SK-N-SH (cell line): Measurements from ENCODE around the gene SPTA1. TPM values are rescaled to one million over a fixed set of nuclear protein-coding genes. Genes with fewer than 3 reads are reported as not detected.

Experiments
- CTCF ChIA-PET: fragments of 300-600, 350-600 bp; formaldehyde crosslinking; extraction: SDS; loops from one replicate; lab custom pipeline; 2021; lab: Yijun Ruan, JAX
- POLR2A ChIA-PET: fragments of 350-600 bp; sonication (Branson Sonifier 250); formaldehyde crosslinking; extraction: SDS; loops from one replicate; lab custom pipeline; 2020; ENCODE audit warnings: antibody characterized with exemption, inconsistent platforms; lab: Yijun Ruan, JAX
- DNase-seq: peaks from one replicate; pipeline ENCODE4 v3.0.0; 2012
- H2AFZ ChIP-seq: fragments of 200-600 bp; sonication (generic); 2 replicates; pipeline ENCODE4 v1.8.1; 2016; ENCODE audit warnings: antibody characterized with exemption, mild to moderate bottlenecking, low read depth
- H3F3A ChIP-seq: fragments of 200-600 bp; sonication (generic); replicated peaks from 2 replicates; pipeline ENCODE3; 2016; ENCODE audit warnings: antibody characterized with exemption, mild to moderate bottlenecking; ENCODE audit not compliant: insufficient read depth
- H3K27ac ChIP-seq, 2 experiments: fragments of 200-500 bp in 1 of 2; fragments of 200-600 bp in 1 of 2; sonication (Bioruptor generic) in 1 of 2; sonication (generic), shearing (Covaris generic) in 1 of 2; 2 replicates each; pipeline versions ENCODE4 v1.5.1 to v1.6.1; 2014 to 2016; ENCODE audit warnings: low read depth in 2 of 2, inconsistent platforms in 1 of 2, low read length in 1 of 2, mild to moderate bottlenecking in 1 of 2, mixed read lengths in 1 of 2
- H3K27me3 ChIP-seq: fragments of 200-600 bp; sonication (generic), shearing (Covaris generic); 2 replicates; pipeline ENCODE4 v1.6.1; 2016; ENCODE audit warnings: mixed run types; ENCODE audit not compliant: insufficient read depth
- H3K36me3 ChIP-seq, 2 experiments: fragments of 200-500 bp in 1 of 2; fragments of 200-600 bp in 1 of 2; sonication (Bioruptor generic) in 1 of 2; sonication (generic) in 1 of 2; replicated peaks in 1 of 2; 2 replicates each; pipeline versions ENCODE3 to v1.5.1; 2014 to 2016; ENCODE audit warnings: low read length in 1 of 2, mild to moderate bottlenecking in 1 of 2; ENCODE audit not compliant: insufficient read depth in 2 of 2, control insufficient read depth in 1 of 2
- H3K4me1 ChIP-seq, 2 experiments: fragments of 200-500 bp in 1 of 2; fragments of 200-600 bp in 1 of 2; sonication (Bioruptor generic) in 1 of 2; sonication (generic), shearing (Covaris generic) in 1 of 2; 2 replicates each; pipeline versions ENCODE4 v1.5.1 to v1.6.1; 2014 to 2016; ENCODE audit warnings: low read depth in 1 of 2, low read length in 1 of 2, mixed run types in 1 of 2; ENCODE audit not compliant: insufficient read depth in 2 of 2, control insufficient read depth in 1 of 2
- H3K4me2 ChIP-seq: fragments of 200-600 bp; sonication (generic), shearing (Covaris generic); 2 replicates; pipeline ENCODE4 v1.6.1; 2017; ENCODE audit warnings: mixed run types
- H3K4me3 ChIP-seq, 2 experiments: fragments of 200-500 bp in 1 of 2; fragments of 200-600 bp in 1 of 2; sonication (Bioruptor generic) in 1 of 2; sonication (generic), shearing (Covaris generic) in 1 of 2; 2 replicates each; pipeline versions ENCODE4 v1.5.1 to v1.8.1; 2014 to 2016; ENCODE audit warnings: low read depth in 2 of 2, inconsistent platforms in 1 of 2, low read length in 1 of 2, mild to moderate bottlenecking in 1 of 2, mixed read lengths in 1 of 2, moderate library complexity in 1 of 2
- H3K79me2 ChIP-seq: fragments of 200-600 bp; sonication (generic); 2 replicates; pipeline ENCODE4 v1.8.1; 2017; ENCODE audit warnings: mild to moderate bottlenecking; ENCODE audit not compliant: insufficient read depth
- H3K9ac ChIP-seq: fragments of 200-600 bp; sonication (generic); 2 replicates; pipeline ENCODE4 v1.6.1; 2017; ENCODE audit warnings: mixed run types
- H3K9me2 ChIP-seq: fragments of 200-600 bp; sonication (generic); 2 replicates; pipeline ENCODE4 v1.6.1; 2017; ENCODE audit warnings: mixed run types
- H3K9me3 ChIP-seq: fragments of 200-600 bp; sonication (generic); 2 replicates; pipeline ENCODE4 v1.6.1; 2017; ENCODE audit warnings: mixed run types, mild to moderate bottlenecking, moderate library complexity
- H4K20me1 ChIP-seq: fragments of 200-600 bp; sonication (generic); 2 replicates; pipeline ENCODE4 v1.6.1; 2017; ENCODE audit warnings: mild to moderate bottlenecking, mixed run types; ENCODE audit not compliant: insufficient read depth
- ELF1 ChIP-seq: IDR thresholded peaks from 2 replicates; pipeline ENCODE4 v1.4.0; 2012
- EP300 ChIP-seq, 2 experiments: IDR thresholded peaks; 2 replicates each; pipeline versions ENCODE4 v1.4.0 to v1.6.1; 2012; ENCODE audit warnings: borderline replicate concordance in 1 of 2, low read depth in 1 of 2, low read length in 1 of 2
- FOXM1 ChIP-seq: IDR thresholded peaks from 2 replicates; pipeline ENCODE4 v1.4.0; 2012; ENCODE audit warnings: low read depth, mild to moderate bottlenecking
- GABPA ChIP-seq: IDR thresholded peaks from 2 replicates; pipeline ENCODE4 v1.4.0; 2012; ENCODE audit warnings: low read depth, mild to moderate bottlenecking
- GATA2 ChIP-seq: sonication (generic); formaldehyde crosslinking; IDR thresholded peaks from 2 replicates; pipeline ENCODE4 v1.5.0; 2020; ENCODE audit warnings: mild to moderate bottlenecking, missing genetic modification reagents
- MEF2A ChIP-seq: IDR thresholded peaks from 2 replicates; pipeline ENCODE4 v1.4.0; 2012; ENCODE audit warnings: low read depth, borderline replicate concordance
- MXI1 ChIP-seq: IDR thresholded peaks from 2 replicates; pipeline ENCODE4 v1.6.1; 2012; ENCODE audit warnings: mild to moderate bottlenecking, low read depth, low read length, improper control_type of control experiment
- NFIC ChIP-seq: IDR thresholded peaks from 2 replicates; pipeline ENCODE4 v1.4.0; 2012; ENCODE audit warnings: borderline replicate concordance
- NRF1 ChIP-seq: IDR thresholded peaks from 2 replicates; pipeline ENCODE4 v1.6.1; 2012; ENCODE audit warnings: low read depth, mild to moderate bottlenecking, low read length
- PBX3 ChIP-seq: IDR thresholded peaks from 2 replicates; pipeline ENCODE4; 2012
- POLR2AphosphoS5 ChIP-seq: IDR thresholded peaks from 2 replicates; pipeline ENCODE4 v1.6.1; 2012; ENCODE audit warnings: low read depth, low read length
- REST ChIP-seq: IDR thresholded peaks from 2 replicates; pipeline ENCODE4 v1.6.1; 2012; ENCODE audit warnings: mild to moderate bottlenecking, low read depth, low read length, moderate library complexity
- RXRA ChIP-seq: IDR thresholded peaks from 2 replicates; pipeline ENCODE4 v1.4.0; 2012; ENCODE audit warnings: low read depth, mild to moderate bottlenecking, borderline replicate concordance
- SIN3A ChIP-seq: IDR thresholded peaks from 2 replicates; pipeline ENCODE4 v1.6.1; 2012; ENCODE audit warnings: low read depth, mild to moderate bottlenecking, low read length, moderate library complexity, borderline replicate concordance
- TAF1 ChIP-seq: IDR thresholded peaks from 2 replicates; pipeline ENCODE4 v1.6.1; 2012; ENCODE audit warnings: low read depth, mild to moderate bottlenecking, low read length, moderate library complexity, borderline replicate concordance
- TEAD4 ChIP-seq: IDR thresholded peaks from 2 replicates; pipeline ENCODE4 v1.4.0; 2012; ENCODE audit warnings: mild to moderate bottlenecking, borderline replicate concordance; ENCODE audit not compliant: insufficient read depth
- USF1 ChIP-seq: IDR thresholded peaks from 2 replicates; pipeline ENCODE4 v1.4.0; 2012; ENCODE audit warnings: low read depth, borderline replicate concordance
- YY1 ChIP-seq: IDR thresholded peaks from 2 replicates; pipeline ENCODE4 v1.4.0; 2012; ENCODE audit warnings: low read depth, mild to moderate bottlenecking
- whole genome bisulfite sequencing: methylation state at CpG from one replicate; pipeline ENCODE4 v1.1.6; 2017; ENCODE audit warnings: low lambda C conversion rate; 5-methylcytosine and 5-hydroxymethylcytosine counted together
- polyA plus RNA-seq, 3 experiments: library from polyadenylated mRNA; depleted of rRNA; stranded (reverse); fragments of >200 nt; gene quantifications; 2 replicates each; pipeline ENCODE4 v1.2.3, GENCODE V29; 2012
- TF ChIP-seq, protein P1 (sequence below): IDR thresholded peaks from 2 replicates; pipeline ENCODE4 v1.4.0; 2012; ENCODE audit warnings: low read depth

Gene SPTA1
- polyA plus RNA-seq, 1 of the 3 experiments (the other 2 are of a cell fraction), result not detected

DNA sequence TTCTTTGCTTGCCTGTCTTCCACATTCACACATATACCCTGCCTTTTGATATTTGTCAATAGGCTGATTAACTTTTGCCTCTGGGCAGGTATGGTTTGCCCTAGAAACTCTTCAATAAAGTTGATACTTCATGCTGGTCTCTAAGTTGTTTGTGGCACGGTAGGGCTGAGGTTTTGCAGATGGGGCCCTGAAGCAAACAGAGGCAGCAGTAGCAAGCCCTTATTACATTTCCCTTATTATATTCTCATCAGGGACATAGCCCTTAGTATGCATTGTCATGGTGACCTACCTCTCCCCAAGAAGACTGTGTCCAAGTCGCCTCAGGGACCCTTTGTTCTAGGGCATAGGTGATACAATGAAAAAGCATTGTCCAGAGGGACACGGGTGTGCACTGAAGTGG, 116.0 kb downstream of the SPTA1 start, which contains the start of gene OR6P1:
TSS of gene OR6P1 (minus strand) at position 101 of the 400 bp plus-strand sequence. CDS start 6,976 bp downstream, outside the sequence.
- 0% methylated on average over 3 of the region's 3 CpGs for WGBS
- Histone ChIP-seq H3K9ac (no peak within 1 kb of the TSS), H3K4me2 (no peak within 1 kb of the TSS), H3F3A (no peaks in the 10 kb centered on the region), H3K4me1 (no peaks in the 10 kb centered on the region), H2AFZ (no peak within 1 kb of the TSS), H3K4me3 (no peak within 1 kb of the TSS), H3K27me3 (no peaks in the 10 kb centered on the region), H4K20me1 (no peaks in the 10 kb centered on the region), H3K9me3 (no peaks in the 10 kb centered on the region), H3K36me3 (no peaks in the 10 kb centered on the region), H3K79me2 (no peaks in the 10 kb centered on the region), H3K27ac (no peak within 1 kb of the TSS), H3K9me2 (no peaks in the 10 kb centered on the region)
- POLR2A ChIA-PET, result no interaction called here
- DNase-seq, result no peak
- TF ChIP-seq SIN3A (no peak), GABPA (no peak), NRF1 (no peak), POLR2AphosphoS5 (no peak), ELF1 (no peak), PBX3 (no peak), GATA2 (no peak), NFIC (no peak), TAF1 (no peak), USF1 (no peak), MXI1 (no peak), MEF2A (no peak), REST (no peak), RXRA (no peak), FOXM1 (no peak), TEAD4 (no peak), YY1 (no peak), EP300 (IDR thresholded peaks at IDR 0.05; ENCODE audit: borderline replicate concordance in 1 of 2, low read depth in 1 of 2, low read length in 1 of 2) (no peak)
- TF ChIP-seq, protein P1, sequence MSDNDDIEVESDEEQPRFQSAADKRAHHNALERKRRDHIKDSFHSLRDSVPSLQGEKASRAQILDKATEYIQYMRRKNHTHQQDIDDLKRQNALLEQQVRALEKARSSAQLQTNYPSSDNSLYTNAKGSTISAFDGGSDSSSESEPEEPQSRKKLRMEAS, result no peak
- CTCF ChIA-PET, result no interaction called here
